HG03457 (cell line): ENCODE measurements around the gene TMEM30B.

Experiments
- ATAC-seq: cut with Tn5 transposase; IDR thresholded peaks from one replicate; pipeline ENCODE4 v1.9.1; 2021; ENCODE audit warnings: moderate number of reproducible peaks; ENCODE audit not compliant: unreplicated experiment

The TMEM30B gene

DNA sequence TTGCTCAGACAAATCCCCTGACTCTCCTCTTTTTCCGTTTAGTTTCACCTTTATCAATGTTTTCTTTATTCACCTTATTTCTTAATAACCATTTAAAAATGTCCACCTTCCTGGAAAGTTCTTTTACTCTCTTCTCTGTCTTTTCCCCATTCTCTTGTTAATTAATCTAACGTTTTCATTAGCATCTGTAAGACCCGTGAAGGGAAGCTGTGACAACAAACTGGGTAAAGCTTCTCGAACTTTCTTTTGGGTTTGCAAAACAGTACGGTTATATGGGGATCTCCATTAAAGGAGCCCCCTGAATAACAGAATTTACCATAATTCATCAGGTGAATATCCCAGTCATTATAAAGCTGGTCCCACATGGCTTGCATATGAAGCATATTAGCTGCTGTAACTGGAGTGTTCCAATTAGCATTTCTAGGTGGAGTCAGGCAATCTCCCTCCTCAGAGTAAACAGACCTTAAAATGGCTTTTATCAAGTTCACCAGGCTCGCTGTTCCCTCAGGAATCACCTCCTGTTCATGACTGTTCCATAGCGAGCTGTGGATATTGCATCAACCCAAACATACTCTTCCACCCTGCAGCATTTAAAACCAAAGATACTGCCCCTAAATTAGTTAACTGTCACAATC is 42.4 kb downstream of the TMEM30B start:
- no peak for ATAC-seq

DNA sequence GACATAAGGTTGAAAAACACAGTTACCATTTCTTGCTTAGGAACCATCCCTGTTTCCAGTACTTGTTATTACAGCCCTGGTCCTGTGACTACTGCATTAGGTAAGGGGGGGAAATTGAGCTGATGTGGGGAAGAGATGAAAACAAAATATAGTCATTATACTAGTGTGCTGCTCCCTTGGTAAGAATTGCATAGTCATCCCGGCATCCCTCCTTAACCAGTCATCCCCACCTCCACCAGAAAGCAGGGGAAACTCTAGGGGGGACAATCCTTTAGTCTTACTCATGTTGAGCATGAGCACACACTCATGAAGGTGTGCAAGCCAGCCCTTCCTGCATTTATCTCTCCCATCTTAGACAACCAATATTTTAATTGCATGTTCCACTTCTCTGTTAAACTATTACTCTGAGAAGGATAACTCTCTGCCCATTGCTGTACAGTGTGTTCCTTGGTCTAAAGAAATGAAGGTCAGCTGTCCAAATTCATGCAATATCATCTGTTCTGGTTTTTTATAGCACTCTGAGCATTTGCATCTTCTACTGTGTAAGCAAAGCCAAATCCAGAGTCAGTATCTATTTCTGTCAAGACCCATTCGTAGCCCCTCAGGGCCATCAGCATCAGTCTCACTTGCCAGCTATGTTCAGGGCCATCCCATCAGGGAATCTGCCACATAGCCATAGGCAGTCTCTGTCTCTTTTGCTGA is 46.8 kb downstream of the TMEM30B start:
- ATAC-seq = no peak

DNA sequence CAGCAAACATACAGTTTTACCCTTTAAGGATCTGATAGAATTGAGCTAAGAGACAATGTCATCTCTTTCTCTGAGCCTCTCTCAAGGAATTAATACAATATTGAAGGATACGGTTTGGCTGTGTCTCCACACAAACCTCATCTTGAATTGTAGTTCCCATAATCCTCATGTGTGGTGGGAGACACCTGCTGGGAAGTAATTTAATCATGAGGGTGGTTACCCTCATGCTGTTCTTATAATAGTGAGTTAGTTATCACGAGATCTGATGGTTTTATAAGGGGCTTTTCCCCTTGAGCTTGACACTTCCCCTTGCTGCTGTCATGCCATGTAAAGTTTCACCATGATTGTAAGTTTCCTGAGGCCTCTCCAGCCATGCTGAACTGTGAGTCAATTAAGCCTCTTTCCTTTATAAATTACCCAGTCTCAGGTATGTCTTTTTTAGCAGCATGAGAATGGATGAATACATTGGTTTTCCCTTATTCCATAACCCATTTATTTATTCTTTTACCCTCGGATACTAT is 47.6 kb downstream of the TMEM30B start:
- ATAC-seq = no peak

DNA sequence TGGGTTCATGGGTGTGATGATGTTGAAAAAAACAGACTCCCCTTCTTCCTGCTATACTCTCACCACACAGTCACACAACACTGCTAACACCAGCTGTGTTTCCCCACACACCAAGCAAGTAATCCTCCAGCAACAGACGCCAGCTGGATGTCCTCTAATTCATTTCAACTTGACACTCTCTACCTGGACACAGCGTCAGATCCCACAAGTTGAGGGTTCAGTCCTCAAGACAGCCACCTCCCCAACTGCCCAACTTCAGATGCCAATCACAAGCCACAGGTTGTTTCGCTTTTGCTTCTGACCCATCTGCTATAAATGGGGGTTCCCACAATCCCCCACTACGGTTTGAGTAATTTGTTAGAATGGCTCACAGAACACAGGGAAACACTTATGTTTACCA is 49.3 kb downstream of the TMEM30B start:
- ATAC-seq = no peak

DNA sequence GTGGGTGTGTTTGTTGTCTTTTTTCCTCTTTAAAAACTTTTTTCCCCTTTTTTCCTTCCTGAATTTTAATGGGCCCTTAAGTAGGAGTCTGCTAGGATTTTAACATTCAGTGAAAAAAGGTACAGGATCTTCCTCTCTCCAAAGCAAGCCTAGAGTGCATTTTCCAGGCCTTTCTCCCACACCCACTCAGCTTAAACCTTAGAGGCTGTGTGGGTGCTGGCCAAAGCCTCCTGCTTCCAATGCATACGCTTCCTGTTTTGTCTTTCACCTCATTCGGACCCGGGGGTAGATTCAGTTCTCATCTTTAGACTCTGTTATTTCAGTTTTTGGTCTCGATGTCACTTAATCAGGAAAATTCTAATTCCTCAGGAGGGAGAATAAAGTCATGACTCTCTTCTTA is 51.2 kb downstream of the TMEM30B start:
- ATAC-seq = no peak

DNA sequence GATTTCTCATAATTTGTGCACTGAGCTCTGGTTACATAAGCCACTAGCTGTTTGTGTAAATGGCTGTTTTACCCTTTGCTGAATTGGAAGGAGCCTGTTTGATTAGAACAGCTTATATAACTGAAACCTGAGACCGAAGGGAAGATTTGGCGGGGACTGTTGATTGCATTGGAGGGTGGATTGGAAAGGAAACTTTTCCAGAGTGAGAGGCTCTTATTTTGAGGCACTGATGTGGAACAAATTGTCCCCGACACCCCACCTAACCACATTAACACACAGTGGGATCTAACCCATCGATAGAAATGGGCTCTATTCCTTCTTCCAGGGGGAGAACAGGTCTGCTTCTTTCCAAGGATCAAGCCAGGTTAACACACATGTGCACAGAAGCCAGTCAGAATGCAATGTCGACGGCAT is 51.7 kb downstream of the TMEM30B start:
- no peak for ATAC-seq

DNA sequence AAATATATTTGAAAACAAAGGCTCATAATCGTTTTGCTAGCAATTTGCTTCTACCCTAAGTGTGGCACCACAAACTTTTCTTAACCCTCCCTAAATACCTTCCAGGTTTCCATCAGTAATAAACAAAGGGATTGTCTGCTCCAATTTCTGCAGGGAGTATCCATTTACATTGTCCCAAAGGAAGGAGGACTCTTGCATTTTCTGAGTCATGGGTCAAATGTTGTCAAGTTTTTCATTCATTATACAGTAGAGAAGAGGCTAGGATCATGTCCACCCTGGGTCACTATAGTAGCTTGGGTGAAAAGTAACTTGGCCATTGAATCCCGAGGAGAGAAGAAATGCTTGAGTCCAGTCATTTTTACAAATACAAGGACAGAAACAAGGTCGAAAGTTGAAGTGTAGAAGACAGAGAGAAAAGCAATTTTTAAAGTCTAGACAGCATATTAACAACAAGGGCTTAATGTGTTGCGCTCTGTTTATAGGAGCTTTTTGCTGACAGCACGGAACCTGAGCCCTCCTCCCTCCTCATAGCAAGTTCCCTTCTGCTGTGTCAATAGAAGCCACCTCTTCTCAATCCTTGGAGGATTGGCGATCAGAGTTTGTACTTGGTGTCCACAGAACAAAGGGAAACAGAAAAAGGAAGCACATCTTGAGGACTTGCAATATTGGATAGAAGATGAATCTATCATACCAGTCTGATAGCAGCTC is 53.1 kb downstream of the TMEM30B start:
- ATAC-seq = no peak
